Muscle layer of colon (tissue), 2 donors: ENCODE measurements around the gene DBI.

Experiments
- H3K27ac ChIP-seq: one replicate; pipeline ENCODE4 v1.7.0; 2013; ENCODE audit warnings: low read depth, mild to moderate bottlenecking, low read length, moderate library complexity
- H3K27me3 ChIP-seq, 2 donors: one replicate each; pipeline ENCODE4 v1.7.0; 2013; ENCODE audit warnings: low read length in 2 of 2, mild to moderate bottlenecking in 2 of 2; ENCODE audit not compliant: insufficient read depth in 2 of 2, control insufficient read depth in 1 of 2
- H3K36me3 ChIP-seq: one replicate; pipeline ENCODE4 v1.7.0; 2013; ENCODE audit warnings: mild to moderate bottlenecking, low read length; ENCODE audit not compliant: insufficient read depth
- H3K4me1 ChIP-seq: one replicate; pipeline ENCODE4 v1.7.0; 2013; ENCODE audit warnings: mild to moderate bottlenecking, low read length; ENCODE audit not compliant: insufficient read depth
- H3K4me3 ChIP-seq, 2 donors: one replicate each; pipeline ENCODE4 v1.7.0; 2013; ENCODE audit warnings: low read length in 2 of 2, low read depth in 1 of 2, mild to moderate bottlenecking in 1 of 2, moderate library complexity in 1 of 2
- H3K9ac ChIP-seq: one replicate; pipeline ENCODE4 v1.7.0; 2013; ENCODE audit warnings: low read length
- H3K9me3 ChIP-seq: one replicate; pipeline ENCODE4 v1.7.0; 2013; ENCODE audit warnings: mild to moderate bottlenecking, low read length
- donor health status: abdominal sarcoma.
- donor health status: Adenocarcinoma of cecum.

DBI gene

GRCh38 chr2:119421741-119422140 lies 55.0 kb downstream of the DBI start:
- no peaks in the 10 kb centered on the region for H3K4me1 ChIP-seq
- no peak overlapping the region for H3K4me3 ChIP-seq
- no peak overlapping the region for H3K27ac ChIP-seq

More at GRCh38 chr2:119421741-119422140, 55.0 kb downstream of the DBI start:
- no peak overlapping the region for H3K9ac ChIP-seq
- H3K9me3 ChIP-seq, result no peaks in the 10 kb centered on the region
- H3K27me3 ChIP-seq, result no peaks in the 10 kb centered on the region
- H3K36me3 ChIP-seq, result no peaks in the 10 kb centered on the region
